SK-MEL-5 (cell line): Measurements from ENCODE around the gene TXLNB. TPM values are rescaled to one million over a fixed set of nuclear protein-coding genes. Genes with fewer than 3 reads are reported as not detected.
"Not testable (repeated sequence)": the region's sequence is repeated elsewhere in the genome, so short reads cannot be mapped to it uniquely, and the experiment has no call there.

Source experiments
- DNase-seq: peaks from one replicate; pipeline ENCODE4 v3.0.0-alpha.2; 2016; ENCODE audit warnings: low read depth, low spot score
- in situ Hi-C: cut with HindIII; loops from 2 replicates; pipeline ENCODE4 v1.10.0; 2016; ENCODE audit warnings: low sequenced_read_pairs, high pct_unique_total_duplicates, low pct_unique_long_range_greater_than_20kb
- total RNA-seq: library from RNA; depleted of rRNA; stranded (reverse); fragments of >200 nt; shearing (Covaris generic); gene quantifications from 2 replicates; pipeline ENCODE4 v1.2.3, GENCODE V29; 2014

TXLNB gene
- total RNA-seq, 1 experiment from 2014 or later, result 1.2 TPM

DNA sequence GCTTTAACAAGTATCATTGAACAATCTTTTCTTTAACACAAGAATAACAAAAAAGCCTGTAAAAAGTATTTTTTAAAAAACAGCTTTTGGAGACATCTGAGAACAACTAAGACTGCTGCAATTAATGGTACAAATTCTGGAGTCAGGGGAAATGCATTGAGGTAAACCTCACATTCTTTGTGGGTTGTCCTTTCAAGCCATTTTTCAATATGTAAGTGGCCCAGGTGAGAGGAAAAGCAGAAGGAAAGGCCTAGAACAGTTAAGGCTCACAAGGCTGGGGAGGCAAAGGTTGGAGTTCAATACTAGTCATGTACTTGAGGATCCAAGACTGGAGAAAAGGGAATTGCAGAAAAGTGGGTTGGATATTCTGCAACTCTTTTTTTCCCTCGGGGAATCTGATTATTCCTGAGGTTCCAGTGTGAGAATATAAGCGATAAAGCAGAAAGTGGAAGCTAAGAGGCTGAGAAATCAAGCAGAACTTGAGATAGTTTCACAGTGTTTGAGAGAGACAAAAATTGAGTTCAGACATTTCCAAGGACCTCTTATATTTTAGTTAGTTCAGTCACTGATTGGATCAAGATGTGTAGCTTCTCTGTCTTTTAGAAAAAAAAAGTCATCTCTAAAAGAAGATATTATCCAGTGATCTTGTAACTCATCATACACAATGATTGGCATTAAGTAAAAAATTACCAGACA, 25.0 kb upstream of the TXLNB start:
- DNase-seq, result no peak
- in situ Hi-C loops, result no loop called here

- in situ Hi-C loops, result no loop called here
- no peak for DNase-seq
Observed at GRCh38 chr6:139313784-139314545, 22.2 kb upstream of the TXLNB start.

GRCh38 chr6:139313229-139313628, 21.4 kb upstream of the TXLNB start:
- in situ Hi-C loops, result no loop called here
- DNase-seq, result no peak

- in situ Hi-C loops, result no loop called here
- no peak for DNase-seq
Observed at GRCh38 chr6:139311831-139312230, 20.0 kb upstream of the TXLNB start.

GRCh38 chr6:139308936-139309603, 17.3 kb upstream of the TXLNB start:
- in situ Hi-C loops, result no loop called here
- DNase-seq, result no peak

DNA sequence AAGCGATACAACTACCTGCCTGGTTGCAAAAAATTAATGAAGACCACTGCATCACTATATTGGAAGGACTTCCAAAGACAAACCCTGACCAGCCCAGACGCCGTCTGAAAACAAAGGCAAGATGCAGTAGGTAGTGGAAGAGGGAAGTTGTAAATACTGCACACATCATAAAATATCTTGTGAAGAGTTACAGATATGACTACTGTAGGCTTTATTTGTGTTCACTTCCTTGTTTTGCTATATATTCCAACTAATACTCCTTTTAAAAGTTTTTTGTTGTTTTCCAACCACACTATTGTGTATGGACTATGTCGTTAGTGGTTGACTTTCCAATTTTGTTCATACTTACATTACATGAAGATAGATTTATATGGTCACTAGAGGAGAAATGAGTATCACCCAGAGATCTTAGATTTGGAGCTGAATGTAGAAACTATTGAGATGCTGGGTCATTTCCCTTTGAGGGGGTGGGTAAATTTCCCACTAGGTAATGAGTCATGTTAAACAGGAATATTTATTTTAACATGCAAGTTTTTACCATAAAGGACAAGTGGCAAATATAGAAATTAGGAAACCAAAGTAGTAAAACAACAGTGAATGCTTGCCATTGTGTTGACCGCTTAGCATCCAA, 16.6 kb upstream of the TXLNB start:
- in situ Hi-C loops, result no loop called here
- no peak for DNase-seq

DNA sequence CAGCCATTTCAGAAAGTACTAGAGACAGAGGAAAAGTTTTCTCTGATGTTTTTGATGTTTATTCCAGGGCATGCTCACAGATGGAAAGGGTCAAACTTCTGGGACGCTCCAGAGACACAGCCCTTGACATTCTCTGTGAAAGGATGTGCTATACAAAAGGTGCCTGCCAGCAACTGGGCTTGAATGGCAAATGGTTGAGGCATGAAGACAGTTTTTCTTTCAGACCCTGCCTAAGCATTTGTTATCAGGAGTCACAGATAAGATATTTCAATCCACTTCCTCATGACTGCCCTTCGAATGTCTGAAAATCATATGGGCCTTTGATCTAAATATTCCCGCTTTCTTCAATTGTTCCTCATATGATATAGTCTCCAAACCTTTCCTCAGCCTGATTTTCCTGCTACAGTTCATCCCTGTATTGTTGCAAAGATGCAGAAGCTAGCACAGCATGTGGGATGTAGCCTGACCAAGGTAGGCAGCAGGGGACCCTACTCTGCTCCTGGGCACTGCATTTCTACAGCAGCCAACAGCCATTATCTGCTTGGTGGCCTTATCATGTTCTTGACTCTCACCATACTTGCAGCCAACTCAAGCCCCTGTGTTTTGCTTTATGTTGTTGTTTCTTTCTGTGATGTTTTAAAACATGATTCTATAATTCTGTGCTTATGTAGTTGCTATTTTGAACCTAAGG, 14.6 kb upstream of the TXLNB start:
- in situ Hi-C loops, result no loop called here
- no peak for DNase-seq

GRCh38 chr6:139303185-139303584, 11.4 kb upstream of the TXLNB start:
- no peak for DNase-seq
- in situ Hi-C loops, result no loop called here

GRCh38 chr6:139297921-139298320, 6.1 kb upstream of the TXLNB start:
- in situ Hi-C loops, result no loop called here
- no peak for DNase-seq

- DNase-seq, result no peak
- in situ Hi-C loops, result no loop called here
Observed at GRCh38 chr6:139296927-139297326, 5.1 kb upstream of the TXLNB start.

GRCh38 chr6:139295901-139296300, 4.1 kb upstream of the TXLNB start:
- in situ Hi-C loops, result no loop called here
- no peak for DNase-seq

DNA sequence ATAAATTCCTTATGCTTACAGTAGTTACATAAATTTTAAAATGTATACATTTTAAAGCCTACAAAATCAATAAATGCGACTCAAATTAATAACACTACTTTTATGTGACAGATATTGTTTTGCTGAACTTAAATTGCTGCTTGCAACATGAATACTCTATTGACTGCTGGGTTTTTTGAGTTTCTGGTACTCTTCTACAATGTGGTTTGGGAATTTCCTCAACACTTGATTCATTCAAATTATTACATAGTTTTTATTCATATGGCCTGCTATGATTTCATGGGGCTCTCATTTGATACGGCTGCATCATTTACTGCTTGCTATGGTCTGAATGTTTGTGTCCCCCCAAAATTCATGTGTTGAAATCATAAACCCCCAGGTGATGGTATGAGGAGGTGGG, 2.3 kb upstream of the TXLNB start:
- no peak for DNase-seq
- in situ Hi-C loops, result no loop called here

DNA sequence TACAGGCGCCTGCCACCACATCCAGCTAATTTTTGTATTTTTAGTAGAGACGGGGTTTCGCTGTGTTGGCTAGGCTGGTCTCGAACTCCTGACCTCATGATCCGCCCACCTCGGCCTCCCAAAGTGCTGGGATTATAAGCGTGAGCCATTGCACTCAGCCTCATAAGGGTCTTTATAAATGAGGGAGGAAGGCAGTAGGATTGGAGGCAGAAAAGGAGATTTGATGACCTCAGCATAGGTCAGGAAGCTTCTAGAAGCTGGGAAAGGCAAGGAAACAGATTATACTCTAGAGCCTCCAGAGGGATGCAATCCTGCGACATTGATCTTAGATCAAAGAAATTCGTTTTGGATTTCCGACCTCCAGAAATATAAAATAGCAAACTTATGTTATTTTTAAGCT, 1.4 kb upstream of the TXLNB start:
- DNase-seq, in situ Hi-C loops: not testable (repeated sequence)

- peak; percentile 47 for DNase-seq
- in situ Hi-C loops, result no loop called here
Observed at GRCh38 chr6:139290787-139291311, 949 bp downstream of the TXLNB start.

DNA sequence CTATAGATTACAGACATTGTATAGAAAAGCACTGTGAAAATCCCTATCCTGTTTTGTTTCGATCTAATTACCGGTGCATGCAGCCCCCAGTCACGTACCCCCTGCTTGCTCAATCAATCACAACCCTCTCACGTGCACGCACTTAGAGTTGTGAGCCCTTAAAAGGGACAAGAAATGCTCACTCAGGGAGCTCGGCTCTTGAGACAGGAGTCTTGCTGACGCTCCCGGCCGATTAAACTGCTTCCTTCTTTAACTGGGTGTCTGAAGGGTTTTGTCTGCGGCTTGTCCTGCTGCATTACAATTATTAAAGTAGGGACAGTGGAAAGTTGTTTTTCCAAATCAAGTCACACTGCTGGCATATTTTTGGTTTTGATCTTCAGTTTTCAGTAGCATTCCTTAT, 2.6 kb downstream of the TXLNB start:
- no peak for DNase-seq
- in situ Hi-C loops, result no loop called here

GRCh38 chr6:139288496-139289040, 3.2 kb downstream of the TXLNB start:
- DNase-seq, result no peak
- in situ Hi-C loops, result no loop called here

- DNase-seq, result no peak
- in situ Hi-C loops, result no loop called here
Observed at GRCh38 chr6:139287868-139288267, 3.9 kb downstream of the TXLNB start.
